Liver (tissue), 9 donors: ENCODE data around the gene KRTAP4-7. TPM values are rescaled to one million over a fixed set of nuclear protein-coding genes. Genes with fewer than 3 reads are reported as not detected.
"Not testable (repeated sequence)": the region's sequence is repeated elsewhere in the genome, so short reads cannot be mapped to it uniquely, and the experiment has no call there.

Experiments
- DNase-seq: peaks from one replicate; pipeline ENCODE4 v3.0.0-alpha.2; 2017; ENCODE audit warnings: low spot score
- H3K27ac ChIP-seq, 2 donors: one replicate each; pipeline ENCODE4 v1.7.0; 2013; ENCODE audit warnings: inconsistent platforms in 2 of 2, low read length in 2 of 2, control low read depth in 1 of 2, low read depth in 1 of 2, mild to moderate bottlenecking in 1 of 2
- H3K27me3 ChIP-seq, 4 donors: one replicate each; pipeline versions ENCODE4 v1.6.1 to v1.7.0; 2013; ENCODE audit warnings: low read length in 3 of 4, inconsistent platforms in 1 of 4, mild to moderate bottlenecking in 1 of 4, moderate library complexity in 1 of 4; ENCODE audit not compliant: control insufficient read depth in 4 of 4, insufficient read depth in 4 of 4
- H3K36me3 ChIP-seq, 4 donors: one replicate each; pipeline versions ENCODE4 v1.6.1 to v1.7.0; 2013; ENCODE audit warnings: low read length in 3 of 4, mild to moderate bottlenecking in 3 of 4, low read depth in 1 of 4, moderate library complexity in 1 of 4; ENCODE audit not compliant: control insufficient read depth in 4 of 4, insufficient read depth in 3 of 4
- H3K4me1 ChIP-seq, 4 donors: one replicate each; pipeline versions ENCODE4 v1.6.1 to v1.7.0; 2013; ENCODE audit warnings: low read length in 3 of 4, mild to moderate bottlenecking in 3 of 4, moderate library complexity in 1 of 4; ENCODE audit not compliant: control insufficient read depth in 4 of 4, insufficient read depth in 4 of 4
- H3K4me3 ChIP-seq, 3 donors: one replicate each; pipeline versions ENCODE4 v1.6.1 to v1.7.0; 2013; ENCODE audit warnings: low read length in 3 of 3, control low read depth in 1 of 3, low read depth in 1 of 3, mild to moderate bottlenecking in 1 of 3
- H3K9ac ChIP-seq, 2 donors: one replicate each; pipeline ENCODE4 v1.7.0; 2013; ENCODE audit warnings: low read length in 2 of 2, mild to moderate bottlenecking in 2 of 2, moderate library complexity in 2 of 2, control low read depth in 1 of 2, low read depth in 1 of 2
- H3K9me3 ChIP-seq, 4 donors: one replicate each; pipeline versions ENCODE4 v1.6.1 to v1.7.0; 2013; ENCODE audit warnings: low read length in 3 of 4; ENCODE audit not compliant: control insufficient read depth in 4 of 4
- FOXA2 ChIP-seq: IDR thresholded peaks from 2 replicates; pipeline ENCODE4 v1.6.1; 2016; ENCODE audit warnings: antibody characterized with exemption
- HNF4A ChIP-seq, 2 donors: conservative IDR thresholded peaks; 2 replicates each; pipeline ENCODE4 v1.6.1; 2016; ENCODE audit warnings: antibody characterized with exemption in 2 of 2, mild to moderate bottlenecking in 2 of 2
- HNF4G ChIP-seq: IDR thresholded peaks from 2 replicates; pipeline ENCODE4 v1.6.1; 2016; ENCODE audit warnings: antibody characterized with exemption
- JUND ChIP-seq, 2 donors: IDR thresholded peaks; 2 replicates each; pipeline ENCODE4 v1.6.1; 2016; ENCODE audit warnings: antibody characterized with exemption in 2 of 2
- NR2F2 ChIP-seq: IDR thresholded peaks from 2 replicates; pipeline ENCODE4 v1.6.1; 2016; ENCODE audit warnings: antibody characterized with exemption
- RXRA ChIP-seq, 2 donors: IDR thresholded peaks; 2 replicates each; pipeline ENCODE4 v1.6.1; 2017 to 2018; ENCODE audit warnings: antibody characterized with exemption in 2 of 2, mild to moderate bottlenecking in 1 of 2
- SP1 ChIP-seq: IDR thresholded peaks from 2 replicates; pipeline ENCODE4 v1.6.1; 2018; ENCODE audit warnings: antibody characterized with exemption, mild to moderate bottlenecking
- TAF1 ChIP-seq: conservative IDR thresholded peaks from 2 replicates; pipeline ENCODE4 v1.6.1; 2016; ENCODE audit warnings: antibody characterized with exemption, mild to moderate bottlenecking
- YY1 ChIP-seq: IDR thresholded peaks from 2 replicates; pipeline ENCODE4 v1.6.1; 2016; ENCODE audit warnings: antibody characterized with exemption, mild to moderate bottlenecking
- WGBS: extraction: QIAGEN DNeasy Blood & Tissue Kit; methylation state at CpG from one replicate; pipeline ENCODE4 v1.1.7; 2013; 5-methylcytosine and 5-hydroxymethylcytosine counted together
- polyA plus RNA-seq, 2 donors: library from polyadenylated mRNA; stranded (reverse) in 1 of 2; unstranded in 1 of 2; fragments of 200-250 nt in 1 of 2; fragments of >200 nt in 1 of 2; fragmentation: Nextera tagmentation in 1 of 2; extraction: Ambion mirVana in 1 of 2; gene quantifications; one replicate each; pipeline versions ENCODE4 v1.2.1 to v1.2.3, GENCODE V29; 2013 to 2015
- total RNA-seq, 2 donors: library from RNA; depleted of rRNA; stranded (reverse); fragments of >200 nt; gene quantifications; one replicate each; pipeline ENCODE4 v1.2.3, GENCODE V29; 2014
- TF ChIP-seq, protein P1 (sequence below): IDR thresholded peaks from 2 replicates; pipeline ENCODE4 v1.6.1; 2016; ENCODE audit warnings: antibody characterized with exemption, mild to moderate bottlenecking
- TF ChIP-seq, protein P2 (sequence below): IDR thresholded peaks from 2 replicates; pipeline ENCODE4 v1.6.1; 2016; ENCODE audit warnings: antibody characterized with exemption
- TF ChIP-seq, protein P3 (sequence below): IDR thresholded peaks from 2 replicates; pipeline ENCODE4 v1.6.1; 2016; ENCODE audit warnings: antibody characterized with exemption
- TF ChIP-seq, protein P4 (sequence below): IDR thresholded peaks from 2 replicates; pipeline ENCODE4 v1.6.1; 2016; ENCODE audit warnings: antibody characterized with exemption
- donor health status: healthy.
- donor health status: healthy.
- donor health status: healthy.
- donor health status: healthy.
- donor health status: healthy.

Gene KRTAP4-7
- total and polyA plus RNA-seq, 4 donors = not detected

DNA sequence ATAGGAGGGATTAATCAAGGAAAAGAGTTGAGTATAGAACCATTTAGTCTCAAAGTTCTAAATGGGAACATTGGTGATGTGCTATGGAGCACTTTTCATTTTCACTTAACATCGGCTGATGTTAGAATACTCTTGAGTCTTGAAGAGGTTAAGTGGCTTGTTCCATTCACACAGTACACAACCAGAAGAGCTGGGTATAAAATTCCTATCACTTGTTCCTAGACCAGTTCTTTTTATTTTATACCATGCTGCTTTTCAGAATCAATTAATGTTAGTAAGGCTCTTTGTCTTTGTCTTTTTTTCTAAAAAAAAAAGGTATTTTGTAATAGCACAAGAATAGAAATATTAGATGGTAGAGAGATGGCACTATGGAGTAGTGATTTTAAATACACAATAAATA, 41.0 kb upstream of the KRTAP4-7 start:
- H3K36me3 ChIP-seq = no peaks in the 10 kb centered on the region
- TF ChIP-seq JUND (IDR thresholded peaks at IDR 0.05) (no peak), YY1 (no peak), TAF1 (no peak), HNF4A (conservative IDR thresholded peaks at IDR 0.05) (no peak), HNF4G (no peak), SP1 (no peak), RXRA (IDR thresholded peaks at IDR 0.05) (no peak), NR2F2 (no peak), FOXA2 (no peak)
- TF ChIP-seq, protein P1, sequence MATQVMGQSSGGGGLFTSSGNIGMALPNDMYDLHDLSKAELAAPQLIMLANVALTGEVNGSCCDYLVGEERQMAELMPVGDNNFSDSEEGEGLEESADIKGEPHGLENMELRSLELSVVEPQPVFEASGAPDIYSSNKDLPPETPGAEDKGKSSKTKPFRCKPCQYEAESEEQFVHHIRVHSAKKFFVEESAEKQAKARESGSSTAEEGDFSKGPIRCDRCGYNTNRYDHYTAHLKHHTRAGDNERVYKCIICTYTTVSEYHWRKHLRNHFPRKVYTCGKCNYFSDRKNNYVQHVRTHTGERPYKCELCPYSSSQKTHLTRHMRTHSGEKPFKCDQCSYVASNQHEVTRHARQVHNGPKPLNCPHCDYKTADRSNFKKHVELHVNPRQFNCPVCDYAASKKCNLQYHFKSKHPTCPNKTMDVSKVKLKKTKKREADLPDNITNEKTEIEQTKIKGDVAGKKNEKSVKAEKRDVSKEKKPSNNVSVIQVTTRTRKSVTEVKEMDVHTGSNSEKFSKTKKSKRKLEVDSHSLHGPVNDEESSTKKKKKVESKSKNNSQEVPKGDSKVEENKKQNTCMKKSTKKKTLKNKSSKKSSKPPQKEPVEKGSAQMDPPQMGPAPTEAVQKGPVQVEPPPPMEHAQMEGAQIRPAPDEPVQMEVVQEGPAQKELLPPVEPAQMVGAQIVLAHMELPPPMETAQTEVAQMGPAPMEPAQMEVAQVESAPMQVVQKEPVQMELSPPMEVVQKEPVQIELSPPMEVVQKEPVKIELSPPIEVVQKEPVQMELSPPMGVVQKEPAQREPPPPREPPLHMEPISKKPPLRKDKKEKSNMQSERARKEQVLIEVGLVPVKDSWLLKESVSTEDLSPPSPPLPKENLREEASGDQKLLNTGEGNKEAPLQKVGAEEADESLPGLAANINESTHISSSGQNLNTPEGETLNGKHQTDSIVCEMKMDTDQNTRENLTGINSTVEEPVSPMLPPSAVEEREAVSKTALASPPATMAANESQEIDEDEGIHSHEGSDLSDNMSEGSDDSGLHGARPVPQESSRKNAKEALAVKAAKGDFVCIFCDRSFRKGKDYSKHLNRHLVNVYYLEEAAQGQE = no peak
- TF ChIP-seq, protein P2, sequence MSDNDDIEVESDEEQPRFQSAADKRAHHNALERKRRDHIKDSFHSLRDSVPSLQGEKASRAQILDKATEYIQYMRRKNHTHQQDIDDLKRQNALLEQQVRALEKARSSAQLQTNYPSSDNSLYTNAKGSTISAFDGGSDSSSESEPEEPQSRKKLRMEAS = no peak
- TF ChIP-seq, protein P3, sequence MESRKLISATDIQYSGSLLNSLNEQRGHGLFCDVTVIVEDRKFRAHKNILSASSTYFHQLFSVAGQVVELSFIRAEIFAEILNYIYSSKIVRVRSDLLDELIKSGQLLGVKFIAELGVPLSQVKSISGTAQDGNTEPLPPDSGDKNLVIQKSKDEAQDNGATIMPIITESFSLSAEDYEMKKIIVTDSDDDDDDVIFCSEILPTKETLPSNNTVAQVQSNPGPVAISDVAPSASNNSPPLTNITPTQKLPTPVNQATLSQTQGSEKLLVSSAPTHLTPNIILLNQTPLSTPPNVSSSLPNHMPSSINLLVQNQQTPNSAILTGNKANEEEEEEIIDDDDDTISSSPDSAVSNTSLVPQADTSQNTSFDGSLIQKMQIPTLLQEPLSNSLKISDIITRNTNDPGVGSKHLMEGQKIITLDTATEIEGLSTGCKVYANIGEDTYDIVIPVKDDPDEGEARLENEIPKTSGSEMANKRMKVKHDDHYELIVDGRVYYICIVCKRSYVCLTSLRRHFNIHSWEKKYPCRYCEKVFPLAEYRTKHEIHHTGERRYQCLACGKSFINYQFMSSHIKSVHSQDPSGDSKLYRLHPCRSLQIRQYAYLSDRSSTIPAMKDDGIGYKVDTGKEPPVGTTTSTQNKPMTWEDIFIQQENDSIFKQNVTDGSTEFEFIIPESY = no peak
- TF ChIP-seq, protein P4, sequence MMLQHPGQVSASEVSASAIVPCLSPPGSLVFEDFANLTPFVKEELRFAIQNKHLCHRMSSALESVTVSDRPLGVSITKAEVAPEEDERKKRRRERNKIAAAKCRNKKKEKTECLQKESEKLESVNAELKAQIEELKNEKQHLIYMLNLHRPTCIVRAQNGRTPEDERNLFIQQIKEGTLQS = no peak
- no peak overlapping the region for H3K9ac ChIP-seq
- no peak for DNase-seq
- peaks cover 0 to 3% (median 0%) of the 10 kb centered on the region in 4 donors for H3K27me3 ChIP-seq
- H3K4me3 ChIP-seq = no peak overlapping the region
- no peaks in the 10 kb centered on the region for H3K4me1 ChIP-seq
- no peak overlapping the region for H3K27ac ChIP-seq
- H3K9me3 ChIP-seq = no peaks in the 10 kb centered on the region
- WGBS = 96% methylated on average over 1 of the region's 1 CpG

DNA sequence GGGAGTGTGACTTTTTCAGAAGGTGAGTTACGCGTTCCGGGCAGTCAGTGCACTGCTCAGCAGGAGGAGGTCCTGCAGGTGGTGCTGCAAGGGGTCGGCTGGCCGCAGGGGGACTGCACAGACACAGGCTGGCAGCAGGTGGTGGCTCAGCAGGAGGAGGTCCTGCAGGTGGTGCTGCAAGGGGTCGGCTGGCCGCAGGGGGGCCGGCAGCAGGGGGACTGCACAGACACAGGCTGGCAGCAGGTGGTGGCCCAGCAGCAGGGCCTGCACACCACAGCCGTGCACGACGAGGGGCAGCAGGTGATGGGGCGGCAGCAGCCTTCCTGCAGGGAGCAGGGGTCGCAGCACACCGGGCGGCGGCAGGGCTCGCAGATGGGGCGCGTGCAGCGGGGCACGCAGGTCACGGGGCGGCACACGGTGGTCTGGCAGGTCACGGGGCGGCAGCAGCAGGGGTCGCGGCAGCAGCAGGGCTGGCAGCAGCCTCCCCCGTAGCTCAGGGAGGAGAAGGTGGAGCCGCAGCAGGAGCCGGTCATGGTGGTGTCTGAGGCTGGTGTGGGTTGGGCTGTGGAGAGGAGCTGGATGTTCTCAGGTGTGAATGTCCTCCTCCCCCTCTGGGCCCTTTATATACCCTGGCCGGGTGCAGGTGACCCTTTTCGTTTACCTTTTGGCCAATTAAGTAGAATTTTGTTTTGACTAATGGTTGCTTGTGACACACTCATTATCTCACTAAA, 37.0 kb upstream of the KRTAP4-7 start, which contains the start of gene KRTAP2-1:
KRTAP2-1 (minus strand) TSS at position 582 of the 731 bp plus-strand sequence; CDS start at position 533, 49 bp downstream.
- not testable (repeated sequence) for H3K27ac ChIP-seq, H3K4me3 ChIP-seq, DNase-seq, H3K4me1 ChIP-seq, H3K9ac ChIP-seq, H3K27me3 ChIP-seq, H3K36me3 ChIP-seq, H3K9me3 ChIP-seq
- 35% methylated on average over 10 of the region's 33 CpGs for WGBS
